Liver (tissue), 9 donors: Measurements from ENCODE around the gene CIZ1. TPM values are rescaled to one million over a fixed set of nuclear protein-coding genes. Genes with fewer than 3 reads are reported as not detected.

Experiments
- DNase-seq: peaks from one replicate; pipeline ENCODE4 v3.0.0-alpha.2; 2017; ENCODE audit warnings: low spot score
- H3K27ac ChIP-seq, 2 donors: one replicate each; pipeline ENCODE4 v1.7.0; 2013; ENCODE audit warnings: inconsistent platforms in 2 of 2, low read length in 2 of 2, control low read depth in 1 of 2, low read depth in 1 of 2, mild to moderate bottlenecking in 1 of 2
- H3K27me3 ChIP-seq, 4 donors: one replicate each; pipeline versions ENCODE4 v1.6.1 to v1.7.0; 2013; ENCODE audit warnings: low read length in 3 of 4, inconsistent platforms in 1 of 4, mild to moderate bottlenecking in 1 of 4, moderate library complexity in 1 of 4; ENCODE audit not compliant: control insufficient read depth in 4 of 4, insufficient read depth in 4 of 4
- H3K36me3 ChIP-seq, 4 donors: one replicate each; pipeline versions ENCODE4 v1.6.1 to v1.7.0; 2013; ENCODE audit warnings: low read length in 3 of 4, mild to moderate bottlenecking in 3 of 4, low read depth in 1 of 4, moderate library complexity in 1 of 4; ENCODE audit not compliant: control insufficient read depth in 4 of 4, insufficient read depth in 3 of 4
- H3K4me1 ChIP-seq, 4 donors: one replicate each; pipeline versions ENCODE4 v1.6.1 to v1.7.0; 2013; ENCODE audit warnings: low read length in 3 of 4, mild to moderate bottlenecking in 3 of 4, moderate library complexity in 1 of 4; ENCODE audit not compliant: control insufficient read depth in 4 of 4, insufficient read depth in 4 of 4
- H3K4me3 ChIP-seq, 3 donors: one replicate each; pipeline versions ENCODE4 v1.6.1 to v1.7.0; 2013; ENCODE audit warnings: low read length in 3 of 3, control low read depth in 1 of 3, low read depth in 1 of 3, mild to moderate bottlenecking in 1 of 3
- H3K9ac ChIP-seq, 2 donors: one replicate each; pipeline ENCODE4 v1.7.0; 2013; ENCODE audit warnings: low read length in 2 of 2, mild to moderate bottlenecking in 2 of 2, moderate library complexity in 2 of 2, control low read depth in 1 of 2, low read depth in 1 of 2
- H3K9me3 ChIP-seq, 4 donors: one replicate each; pipeline versions ENCODE4 v1.6.1 to v1.7.0; 2013; ENCODE audit warnings: low read length in 3 of 4; ENCODE audit not compliant: control insufficient read depth in 4 of 4
- ATF3 ChIP-seq: IDR thresholded peaks from 2 replicates; pipeline ENCODE4 v1.6.1; 2016; ENCODE audit warnings: antibody characterized with exemption
- CTCF ChIP-seq: fragments of 150-350 bp; IDR thresholded peaks from 2 replicates; pipeline ENCODE4 v1.5.1; 2017; ENCODE audit warnings: improper control_type of control experiment, low read depth, low read length; ENCODE audit not compliant: missing input control
- EGR1 ChIP-seq, 2 donors: IDR thresholded peaks; 2 replicates each; pipeline ENCODE4 v1.6.1; 2016 to 2018; ENCODE audit warnings: antibody characterized with exemption in 2 of 2, low read depth in 2 of 2
- GABPA ChIP-seq, 2 donors: IDR thresholded peaks in 1 of 2; conservative IDR thresholded peaks in 1 of 2; 2 replicates each; pipeline ENCODE4 v1.6.1; 2016; ENCODE audit warnings: antibody characterized with exemption in 2 of 2, mild to moderate bottlenecking in 1 of 2, moderate library complexity in 1 of 2
- HNF4A ChIP-seq, 2 donors: conservative IDR thresholded peaks; 2 replicates each; pipeline ENCODE4 v1.6.1; 2016; ENCODE audit warnings: antibody characterized with exemption in 2 of 2, mild to moderate bottlenecking in 2 of 2
- HNF4G ChIP-seq: IDR thresholded peaks from 2 replicates; pipeline ENCODE4 v1.6.1; 2016; ENCODE audit warnings: antibody characterized with exemption
- JUND ChIP-seq, 2 donors: IDR thresholded peaks; 2 replicates each; pipeline ENCODE4 v1.6.1; 2016; ENCODE audit warnings: antibody characterized with exemption in 2 of 2
- NR2F2 ChIP-seq: IDR thresholded peaks from 2 replicates; pipeline ENCODE4 v1.6.1; 2016; ENCODE audit warnings: antibody characterized with exemption
- RAD21 ChIP-seq, 2 donors: IDR thresholded peaks; 2 replicates each; pipeline ENCODE4 v1.6.1; 2016; ENCODE audit warnings: antibody characterized with exemption in 2 of 2, mild to moderate bottlenecking in 2 of 2
- REST ChIP-seq: IDR thresholded peaks from 2 replicates; pipeline ENCODE4 v1.6.1; 2016; ENCODE audit warnings: antibody characterized with exemption, mild to moderate bottlenecking
- RXRA ChIP-seq, 2 donors: IDR thresholded peaks; 2 replicates each; pipeline ENCODE4 v1.6.1; 2017 to 2018; ENCODE audit warnings: antibody characterized with exemption in 2 of 2, mild to moderate bottlenecking in 1 of 2
- SP1 ChIP-seq: IDR thresholded peaks from 2 replicates; pipeline ENCODE4 v1.6.1; 2018; ENCODE audit warnings: antibody characterized with exemption, mild to moderate bottlenecking
- TAF1 ChIP-seq: conservative IDR thresholded peaks from 2 replicates; pipeline ENCODE4 v1.6.1; 2016; ENCODE audit warnings: antibody characterized with exemption, mild to moderate bottlenecking
- YY1 ChIP-seq: IDR thresholded peaks from 2 replicates; pipeline ENCODE4 v1.6.1; 2016; ENCODE audit warnings: antibody characterized with exemption, mild to moderate bottlenecking
- ZBTB33 ChIP-seq: IDR thresholded peaks from 2 replicates; pipeline ENCODE4 v1.6.1; 2016; ENCODE audit warnings: antibody characterized with exemption
- WGBS: extraction: QIAGEN DNeasy Blood & Tissue Kit; methylation state at CpG from one replicate; pipeline ENCODE4 v1.1.7; 2013; 5-methylcytosine and 5-hydroxymethylcytosine counted together
- polyA plus RNA-seq, 2 donors: library from polyadenylated mRNA; stranded (reverse) in 1 of 2; unstranded in 1 of 2; fragments of 200-250 nt in 1 of 2; fragments of >200 nt in 1 of 2; fragmentation: Nextera tagmentation in 1 of 2; extraction: Ambion mirVana in 1 of 2; gene quantifications; one replicate each; pipeline versions ENCODE4 v1.2.1 to v1.2.3, GENCODE V29; 2013 to 2015
- total RNA-seq, 2 donors: library from RNA; depleted of rRNA; stranded (reverse); fragments of >200 nt; gene quantifications; one replicate each; pipeline ENCODE4 v1.2.3, GENCODE V29; 2014
- donor health status: healthy.
- donor health status: healthy.
- donor health status: healthy.
- donor health status: healthy.
- donor health status: healthy.

The CIZ1 gene
- total and polyA plus RNA-seq, 4 donors, result 12.5 to 15.5 (median 13.7) TPM

- 80% methylated on average over 15 of the region's 15 CpGs for WGBS
- no peaks in the 10 kb centered on the region for H3K9me3 ChIP-seq
- no peak for DNase-seq
- peak overlapping the region in 1 of 2 donors; percentile 16 for H3K27ac ChIP-seq
- H3K4me3 ChIP-seq, result no peak overlapping the region
- no peaks in the 10 kb centered on the region for H3K36me3 ChIP-seq
- no peak for TF ChIP-seq ATF3
- no peak for TF ChIP-seq RXRA (IDR thresholded peaks at IDR 0.05)
- TF ChIP-seq TAF1, result no peak
- no peak for TF ChIP-seq RAD21 (IDR thresholded peaks at IDR 0.05)
- no peak for TF ChIP-seq ZBTB33
- no peak for TF ChIP-seq EGR1 (IDR thresholded peaks at IDR 0.05; ENCODE audit: low read depth in 2 of 2)
- TF ChIP-seq REST, result no peak
- TF ChIP-seq HNF4A (conservative IDR thresholded peaks at IDR 0.05), result no peak
- TF ChIP-seq NR2F2, result no peak
- no peak for TF ChIP-seq GABPA (IDR thresholded peaks at IDR 0.05 in 1 of 2, conservative IDR thresholded peaks at IDR 0.05 in 1 of 2)
- TF ChIP-seq CTCF, result no peak
- no peaks in the 10 kb centered on the region for H3K27me3 ChIP-seq
- peaks cover 7 to 63% (median 42%) of the 10 kb centered on the region in 4 donors for H3K4me1 ChIP-seq
- H3K9ac ChIP-seq, result no peak overlapping the region
Observed at GRCh38 chr9:128206916-128207910, 15.8 kb upstream of the CIZ1 start.

- Histone ChIP-seq H3K9ac (no peak overlapping the region), H3K36me3 (no peaks in the 10 kb centered on the region), H3K9me3 (no peaks in the 10 kb centered on the region), H3K4me3 (no peak overlapping the region), H3K27me3 (no peaks in the 10 kb centered on the region), H3K27ac (peak overlapping the region in 1 of 2 donors; percentile 33), H3K4me1 (peaks cover 3 to 56% (median 36%) of the 10 kb centered on the region in 4 donors)
- DNase-seq, result no peak
- WGBS, result 91% methylated on average over 3 of the region's 3 CpGs
- TF ChIP-seq REST (no peak), EGR1 (IDR thresholded peaks at IDR 0.05; ENCODE audit: low read depth in 2 of 2) (no peak), GABPA (IDR thresholded peaks at IDR 0.05 in 1 of 2, conservative IDR thresholded peaks at IDR 0.05 in 1 of 2) (no peak), JUND (IDR thresholded peaks at IDR 0.05) (no peak), CTCF (no peak), NR2F2 (no peak), RXRA (IDR thresholded peaks at IDR 0.05) (no peak), SP1 (no peak), ATF3 (no peak), YY1 (no peak), HNF4G (no peak)
Observed at GRCh38 chr9:128206484-128206883, 15.1 kb upstream of the CIZ1 start.
